Neural cell (in vitro differentiated cells): ENCODE results near the gene ST6GALNAC5.

ENCODE experiments used
- CTCF ChIP-seq: fragments of 450-650 bp; IDR thresholded peaks from 2 replicates; pipeline ENCODE4 v1.5.1; 2014; ENCODE audit warnings: antibody characterized with exemption, mild to moderate bottlenecking, moderate library complexity; ENCODE audit not compliant: poor library complexity, severe bottlenecking
- EP300 ChIP-seq: fragments of 450-650 bp; conservative IDR thresholded peaks from 2 replicates; pipeline ENCODE4 v1.6.1; 2014; ENCODE audit warnings: antibody characterized with exemption, mild to moderate bottlenecking, moderate library complexity; ENCODE audit not compliant: poor library complexity, severe bottlenecking
- EZH2 ChIP-seq: fragments of 200-600, 300-800 bp; shearing (Covaris generic), sonication (generic); IDR thresholded peaks from 2 replicates; pipeline ENCODE4 v1.6.1; 2014; ENCODE audit warnings: antibody characterized with exemption, low read length, borderline replicate concordance, mild to moderate bottlenecking; ENCODE audit not compliant: insufficient read depth, poor library complexity, severe bottlenecking
- MXI1 ChIP-seq: fragments of 450-650 bp; conservative IDR thresholded peaks from 2 replicates; pipeline ENCODE4 v1.6.1; 2014; ENCODE audit warnings: antibody characterized with exemption, mild to moderate bottlenecking; ENCODE audit not compliant: poor library complexity, severe bottlenecking
- POLR2AphosphoS5 ChIP-seq: IDR thresholded peaks from 2 replicates; pipeline ENCODE4 v1.6.1; 2012
- RAD21 ChIP-seq: fragments of 450-650 bp; conservative IDR thresholded peaks from 2 replicates; pipeline ENCODE4 v1.6.1; 2014; ENCODE audit warnings: antibody characterized with exemption, mild to moderate bottlenecking, moderate library complexity
- REST ChIP-seq: IDR thresholded peaks from 2 replicates; pipeline ENCODE4 v1.6.1; 2012; ENCODE audit warnings: borderline replicate concordance
- SMC3 ChIP-seq: fragments of 450-650 bp; conservative IDR thresholded peaks from 2 replicates; pipeline ENCODE4 v1.6.1; 2014; ENCODE audit warnings: antibody characterized with exemption, mild to moderate bottlenecking, moderate library complexity; ENCODE audit not compliant: poor library complexity
- TAF1 ChIP-seq: IDR thresholded peaks from 2 replicates; pipeline ENCODE4 v1.6.1; 2012; ENCODE audit warnings: low read depth

GRCh38 chr1:76833151-76833550 lies 34.1 kb upstream of the ST6GALNAC5 start:
- TF ChIP-seq MXI1 (no peak), EZH2 (no peak), CTCF (no peak), SMC3 (no peak), TAF1 (no peak), REST (no peak), EP300 (no peak), POLR2AphosphoS5 (no peak), RAD21 (no peak)
